Adipocyte (in vitro differentiated cells): ENCODE results near the gene FLNB.

ENCODE experiments used
- DNase-seq: peaks from one replicate; pipeline ENCODE4 v3.0.0-alpha.2; 2015; ENCODE audit warnings: low read depth
- H3K27me3 ChIP-seq: replicated peaks from 2 replicates; pipeline ENCODE4 v1.7.0; 2013; ENCODE audit warnings: mild to moderate bottlenecking, low read length, moderate library complexity; ENCODE audit not compliant: control insufficient read depth, insufficient read depth
- H3K36me3 ChIP-seq: 2 replicates; pipeline ENCODE4 v1.7.0; 2013; ENCODE audit warnings: low read length, mild to moderate bottlenecking, moderate library complexity; ENCODE audit not compliant: control insufficient read depth, insufficient read depth, severe bottlenecking
- H3K4me1 ChIP-seq: 2 replicates; pipeline ENCODE4 v1.7.0; 2013; ENCODE audit warnings: mild to moderate bottlenecking, low read length, moderate library complexity; ENCODE audit not compliant: control insufficient read depth, insufficient read depth
- H3K4me3 ChIP-seq: 2 replicates; pipeline ENCODE4 v1.7.0; 2013; ENCODE audit warnings: mild to moderate bottlenecking, low read length, moderate library complexity
- H3K9ac ChIP-seq: 2 replicates; pipeline ENCODE4 v1.7.0; 2013; ENCODE audit warnings: mild to moderate bottlenecking, low read length, moderate library complexity
- H3K9me3 ChIP-seq: 2 replicates; pipeline ENCODE4 v1.7.0; 2013; ENCODE audit warnings: mild to moderate bottlenecking, low read length, moderate library complexity; ENCODE audit not compliant: control insufficient read depth

The FLNB gene

GRCh38 chr3:58063022-58063815, 55.0 kb downstream of the FLNB start:
- DNase-seq, result peak; percentile 86
- H3K4me1 ChIP-seq, result peaks cover 63% of the 10 kb centered on the region
- H3K9me3 ChIP-seq, result no peaks in the 10 kb centered on the region
- H3K4me3 ChIP-seq, result peak overlapping the region; percentile 17
- H3K36me3 ChIP-seq, result no peaks in the 10 kb centered on the region
- no peak overlapping the region for H3K9ac ChIP-seq
- H3K27me3 ChIP-seq, result no peaks in the 10 kb centered on the region

GRCh38 chr3:58064923-58065638, 56.9 kb downstream of the FLNB start:
- H3K4me3 ChIP-seq, result no peak overlapping the region
- DNase-seq, result no peak
- H3K36me3 ChIP-seq, result no peaks in the 10 kb centered on the region
- no peaks in the 10 kb centered on the region for H3K27me3 ChIP-seq
- H3K9me3 ChIP-seq, result no peaks in the 10 kb centered on the region
- peaks cover 45% of the 10 kb centered on the region for H3K4me1 ChIP-seq
- no peak overlapping the region for H3K9ac ChIP-seq

- Histone ChIP-seq H3K9ac (no peak overlapping the region), H3K4me3 (no peak overlapping the region), H3K36me3 (no peaks in the 10 kb centered on the region), H3K9me3 (no peaks in the 10 kb centered on the region), H3K27me3 (no peaks in the 10 kb centered on the region), H3K4me1 (peaks cover 40% of the 10 kb centered on the region)
- DNase-seq, result no peak
Observed at GRCh38 chr3:58065700-58066167, 57.5 kb downstream of the FLNB start.

- no peaks in the 10 kb centered on the region for H3K27me3 ChIP-seq
- peaks cover 45% of the 10 kb centered on the region for H3K4me1 ChIP-seq
- H3K4me3 ChIP-seq, result no peak overlapping the region
- no peaks in the 10 kb centered on the region for H3K9me3 ChIP-seq
- peak overlapping the region; percentile 14 for H3K9ac ChIP-seq
- DNase-seq, result peak; percentile 90
- H3K36me3 ChIP-seq, result no peaks in the 10 kb centered on the region
Observed at GRCh38 chr3:58066842-58067241, 58.6 kb downstream of the FLNB start.

- no peaks in the 10 kb centered on the region for H3K36me3 ChIP-seq
- no peak for DNase-seq
- no peak overlapping the region for H3K9ac ChIP-seq
- H3K4me3 ChIP-seq, result no peak overlapping the region
- no peaks in the 10 kb centered on the region for H3K9me3 ChIP-seq
- peaks cover 46% of the 10 kb centered on the region for H3K4me1 ChIP-seq
- H3K27me3 ChIP-seq, result no peaks in the 10 kb centered on the region
Observed at GRCh38 chr3:58068122-58068809, 60.0 kb downstream of the FLNB start.

GRCh38 chr3:58071480-58071971, 63.3 kb downstream of the FLNB start:
- H3K4me1 ChIP-seq, result peaks cover 48% of the 10 kb centered on the region
- H3K9me3 ChIP-seq, result no peaks in the 10 kb centered on the region
- H3K9ac ChIP-seq, result no peak overlapping the region
- no peak overlapping the region for H3K4me3 ChIP-seq
- no peaks in the 10 kb centered on the region for H3K27me3 ChIP-seq
- no peaks in the 10 kb centered on the region for H3K36me3 ChIP-seq
- DNase-seq, result no peak

GRCh38 chr3:58072052-58072762, 64.0 kb downstream of the FLNB start:
- Histone ChIP-seq H3K4me3 (no peak overlapping the region), H3K27me3 (no peaks in the 10 kb centered on the region), H3K9me3 (no peaks in the 10 kb centered on the region), H3K9ac (no peak overlapping the region), H3K36me3 (no peaks in the 10 kb centered on the region), H3K4me1 (peaks cover 41% of the 10 kb centered on the region)
- DNase-seq, result peak; percentile 63

- peaks cover 37% of the 10 kb centered on the region for H3K4me1 ChIP-seq
- no peaks in the 10 kb centered on the region for H3K27me3 ChIP-seq
- H3K9me3 ChIP-seq, result no peaks in the 10 kb centered on the region
- peaks cover 2% of the 10 kb centered on the region for H3K36me3 ChIP-seq
- H3K9ac ChIP-seq, result no peak overlapping the region
- H3K4me3 ChIP-seq, result no peak overlapping the region
- DNase-seq, result peak; percentile 42
Observed at GRCh38 chr3:58072763-58073130, 64.5 kb downstream of the FLNB start.

GRCh38 chr3:58073301-58074108, 65.3 kb downstream of the FLNB start:
- Histone ChIP-seq H3K36me3 (peaks cover 9% of the 10 kb centered on the region), H3K4me3 (no peak overlapping the region), H3K4me1 (peaks cover 32% of the 10 kb centered on the region), H3K9ac (peak overlapping the region; percentile 27), H3K27me3 (no peaks in the 10 kb centered on the region), H3K9me3 (no peaks in the 10 kb centered on the region)
- DNase-seq, result no peak

- peaks cover 15% of the 10 kb centered on the region for H3K36me3 ChIP-seq
- peak overlapping the region; percentile 27 for H3K9ac ChIP-seq
- H3K9me3 ChIP-seq, result no peaks in the 10 kb centered on the region
- H3K27me3 ChIP-seq, result no peaks in the 10 kb centered on the region
- DNase-seq, result no peak
- H3K4me3 ChIP-seq, result no peak overlapping the region
- peaks cover 32% of the 10 kb centered on the region for H3K4me1 ChIP-seq
Observed at GRCh38 chr3:58074116-58074715, 66.0 kb downstream of the FLNB start.
